HG03108 (cell line): ENCODE results near the gene ATAD3C.
"Not testable (repeated sequence)": the region's sequence is repeated elsewhere in the genome, so short reads cannot be mapped to it uniquely, and the experiment has no call there.

Experiments
- ATAC-seq: cut with Tn5 transposase; IDR thresholded peaks from one replicate; pipeline ENCODE4 v1.9.1; 2021; ENCODE audit warnings: moderate library complexity; ENCODE audit not compliant: unreplicated experiment

The ATAD3C gene

DNA sequence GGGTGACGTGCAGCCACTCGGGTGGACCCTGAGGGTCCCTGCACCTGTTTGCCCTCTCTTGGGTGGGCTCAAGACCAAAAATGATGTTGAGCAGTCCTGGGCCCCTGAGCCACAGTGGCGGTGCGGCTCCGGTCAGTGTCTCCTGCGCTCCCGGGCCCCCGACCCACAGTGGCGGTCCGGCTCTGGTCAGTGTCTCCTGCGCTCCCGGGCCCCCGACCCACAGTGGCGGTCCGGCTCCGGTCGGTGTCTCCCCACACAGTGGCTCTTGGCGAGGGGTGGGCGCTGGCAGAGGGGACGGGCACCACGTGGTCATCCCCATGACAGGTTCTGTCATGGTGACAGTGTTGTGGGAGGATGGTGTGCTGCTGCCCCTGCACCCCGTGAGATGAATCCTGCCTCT lies 44.8 kb downstream of the ATAD3C start:
- ATAC-seq, result not testable (repeated sequence)

DNA sequence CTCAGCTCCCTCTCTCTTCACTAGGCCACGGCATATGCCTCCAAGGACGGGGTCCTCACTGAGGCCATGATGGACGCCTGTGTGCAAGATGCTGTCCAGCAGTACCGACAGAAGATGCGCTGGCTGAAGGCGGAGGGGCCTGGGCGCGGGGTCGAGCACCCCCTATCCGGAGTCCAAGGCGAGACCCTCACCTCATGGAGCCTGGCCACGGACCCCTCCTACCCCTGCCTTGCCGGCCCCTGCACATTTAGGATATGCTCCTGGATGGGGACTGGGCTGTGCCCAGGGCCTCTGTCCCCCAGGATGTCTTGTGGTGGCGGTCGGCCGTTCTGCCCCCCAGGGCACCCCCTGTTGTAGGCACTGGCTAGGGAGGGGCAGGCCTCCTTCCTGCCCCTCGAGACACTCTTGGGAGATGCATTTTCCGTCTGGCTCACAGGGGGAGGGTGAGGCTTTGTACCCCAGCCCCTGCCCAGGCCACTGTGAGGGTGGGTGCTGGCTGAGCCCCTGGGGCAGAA lies 46.0 kb downstream of the ATAD3C start:
- ATAC-seq, result not testable (repeated sequence)

GRCh38 chr1:1504777-1505365 lies 55.4 kb downstream of the ATAD3C start:
- not testable (repeated sequence) for ATAC-seq

DNA sequence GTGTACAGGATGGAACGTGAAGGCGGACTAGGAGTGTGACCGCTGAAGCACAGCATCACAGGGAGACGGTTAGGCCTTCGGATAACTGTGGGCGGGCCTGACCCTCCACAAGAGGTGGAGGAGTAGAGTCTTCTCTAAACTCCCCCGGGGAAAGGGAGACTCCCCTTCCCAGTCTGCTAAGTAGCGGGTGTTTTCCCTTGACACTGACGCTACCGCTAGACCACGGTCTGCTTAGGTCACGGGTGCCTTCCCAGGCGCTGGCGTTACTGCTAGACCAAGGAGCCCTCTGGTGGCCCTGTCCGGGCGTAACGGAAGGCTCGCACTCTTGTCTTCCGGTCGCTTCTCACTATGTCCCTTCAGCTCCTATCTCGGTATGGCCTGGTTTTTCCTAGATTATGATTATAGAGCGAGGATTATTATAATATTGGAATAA lies 55.9 kb downstream of the ATAD3C start:
- not testable (repeated sequence) for ATAC-seq

GRCh38 chr1:1505801-1506200 lies 56.3 kb downstream of the ATAD3C start:
- not testable (repeated sequence) for ATAC-seq

DNA sequence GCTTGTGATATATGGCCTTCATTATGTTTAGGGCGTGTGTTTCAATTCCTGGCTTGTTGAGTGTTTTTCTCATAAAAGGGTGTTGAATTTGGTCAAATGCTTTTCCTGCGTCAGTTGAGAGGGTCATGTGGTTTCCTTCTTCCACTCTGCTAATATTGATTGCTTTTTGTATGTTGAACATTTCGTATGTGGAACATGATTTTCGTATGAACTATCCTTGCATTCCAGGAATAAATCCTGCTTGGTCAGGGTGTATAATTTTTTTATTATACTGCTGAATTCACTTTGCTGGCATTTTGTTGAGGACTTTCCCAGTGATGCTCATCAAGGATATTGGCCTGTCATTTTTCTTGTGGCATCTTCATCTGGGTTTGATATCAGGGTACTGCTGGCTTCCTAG lies 57.8 kb downstream of the ATAD3C start:
- no peak for ATAC-seq

GRCh38 chr1:1508775-1509464 lies 59.4 kb downstream of the ATAD3C start:
- ATAC-seq, result not testable (repeated sequence)

DNA sequence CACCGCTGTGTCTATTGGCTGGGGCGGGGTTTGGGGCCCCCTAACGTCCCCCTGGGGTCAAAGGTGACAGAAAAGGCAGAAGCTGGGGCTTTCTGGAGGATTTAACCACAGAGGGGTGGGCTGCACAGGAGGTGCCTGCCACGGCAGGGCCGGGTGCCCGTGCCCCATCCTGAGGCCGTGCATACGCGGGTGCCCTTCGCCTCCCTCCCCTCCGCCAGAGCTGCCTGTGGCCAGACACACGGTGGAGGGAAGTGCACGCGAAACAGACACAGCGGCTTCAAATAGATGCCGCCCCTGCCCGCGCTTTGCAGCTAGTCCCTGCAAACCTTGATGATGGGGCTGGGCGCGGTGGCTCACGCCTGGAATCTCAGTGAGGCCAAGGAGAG lies 60.0 kb downstream of the ATAD3C start:
- not testable (repeated sequence) for ATAC-seq

DNA sequence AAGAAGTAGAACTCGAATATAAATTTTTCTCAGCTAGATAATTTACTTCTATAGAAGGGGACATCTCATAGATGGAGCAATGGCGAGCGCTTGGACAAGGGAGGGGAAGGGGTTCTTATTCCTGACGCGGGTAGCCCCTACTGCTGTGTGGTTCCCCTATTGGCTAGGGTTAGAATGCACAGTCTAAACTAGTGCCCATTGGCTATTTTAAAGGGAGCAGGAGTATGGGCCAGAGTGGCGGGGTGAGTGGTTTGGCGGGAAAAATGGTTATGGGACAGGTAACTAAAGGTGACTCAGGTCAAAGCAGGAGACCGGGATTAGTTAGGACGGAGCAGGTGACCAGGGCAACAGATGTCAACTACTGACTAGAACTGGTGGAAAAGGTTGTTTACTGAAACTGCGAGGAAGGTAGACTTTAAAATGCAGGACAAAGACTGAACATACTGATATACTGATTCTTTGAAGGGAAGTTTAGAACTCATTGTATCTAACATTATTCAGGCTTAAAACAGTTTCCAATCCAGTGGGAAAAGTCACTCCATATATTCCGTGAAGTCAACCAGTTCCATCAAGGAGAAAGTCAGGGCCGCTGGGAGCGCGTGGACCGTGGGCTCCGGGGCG lies 61.5 kb downstream of the ATAD3C start:
- ATAC-seq, result no peak

DNA sequence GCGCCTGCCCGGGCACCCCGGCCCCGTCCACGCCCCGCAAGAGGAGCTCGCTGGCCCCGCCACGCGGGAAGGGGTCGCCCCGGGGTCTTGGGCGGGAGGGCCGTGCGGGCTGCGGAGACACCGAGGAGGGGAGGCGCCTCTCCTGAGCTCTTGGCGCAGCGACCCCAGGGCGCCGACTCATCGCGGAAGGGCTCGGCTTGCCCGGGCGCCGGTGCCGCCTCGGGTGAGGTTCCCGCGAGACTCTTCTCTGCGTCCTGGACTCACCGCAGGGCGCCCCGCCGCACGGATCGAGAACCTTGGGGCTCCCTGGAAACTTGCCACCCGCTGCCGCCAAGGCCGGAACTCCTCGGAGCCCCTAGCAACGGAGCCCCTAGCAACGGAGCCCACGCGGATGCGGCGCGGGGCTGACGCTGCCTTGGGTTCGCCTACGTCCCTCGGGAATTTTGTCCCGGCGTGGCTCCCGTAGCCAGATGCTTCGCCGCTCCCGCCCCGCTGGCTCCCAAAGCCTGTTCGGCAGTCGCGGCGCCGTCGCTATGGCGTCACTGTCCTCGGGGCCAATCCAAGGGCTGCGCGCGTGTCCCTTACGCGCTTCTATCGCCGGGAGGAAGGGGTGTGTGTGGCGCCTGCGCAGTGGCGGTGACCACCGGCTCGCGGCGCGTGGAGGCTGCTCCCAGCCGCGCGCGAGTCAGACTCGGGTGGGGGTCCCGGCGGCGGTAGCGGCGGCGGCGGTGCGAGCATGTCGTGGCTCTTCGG lies 62.2 kb downstream of the ATAD3C start, which contains the start of gene ATAD3A:
Gene ATAD3A (plus strand): TSS at position 630 of the 753 bp plus-strand sequence. CDS start 107 bp downstream, at position 737.
- peak; percentile 76 for ATAC-seq

DNA sequence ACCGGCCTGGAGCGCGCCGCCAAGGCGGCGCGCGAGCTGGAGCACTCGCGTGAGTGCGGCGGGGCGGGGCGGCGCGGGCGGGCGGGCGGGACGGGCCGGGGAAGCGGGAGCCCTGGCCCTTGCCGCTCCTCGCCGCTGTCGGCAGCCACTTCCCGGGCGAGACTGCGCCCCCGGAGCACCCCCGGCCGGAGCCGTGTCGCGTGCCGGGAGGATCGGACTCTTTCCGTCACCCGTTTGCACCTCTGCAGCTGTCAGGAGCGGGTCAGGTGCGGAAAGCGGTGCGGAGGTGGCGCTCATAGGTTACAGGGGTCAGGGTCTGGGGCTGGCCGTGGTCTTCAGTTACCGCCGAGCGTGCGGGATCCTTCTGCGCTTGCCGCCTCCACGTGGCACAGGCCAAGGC lies 62.9 kb downstream of the ATAD3C start:
- not testable (repeated sequence) for ATAC-seq

DNA sequence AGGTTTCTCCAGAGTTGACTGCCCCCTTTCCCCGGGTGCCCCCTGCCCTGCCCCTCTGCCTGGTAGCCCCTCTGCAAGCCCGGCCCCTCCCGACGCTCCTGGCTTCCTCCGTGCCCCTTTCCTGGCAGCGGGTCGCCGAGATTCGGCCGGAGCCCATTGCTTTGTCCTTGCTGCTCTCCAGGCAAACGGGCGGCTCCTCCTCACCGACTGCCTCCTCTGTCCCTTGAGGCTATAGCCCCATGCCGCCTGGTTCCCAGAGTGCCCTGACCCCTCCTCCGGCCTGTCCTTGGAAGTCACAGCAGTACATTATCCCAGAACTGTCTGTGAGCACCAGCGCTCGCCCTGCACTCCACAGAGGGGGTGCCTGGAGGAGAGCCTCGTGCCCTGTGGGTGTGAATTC lies 64.2 kb downstream of the ATAD3C start:
- ATAC-seq, result not testable (repeated sequence)

GRCh38 chr1:1514376-1514775 lies 64.9 kb downstream of the ATAD3C start:
- ATAC-seq, result not testable (repeated sequence)

- not testable (repeated sequence) for ATAC-seq
These were observed 67.4 kb downstream of the ATAD3C start for GRCh38 chr1:1516923-1517322.

DNA sequence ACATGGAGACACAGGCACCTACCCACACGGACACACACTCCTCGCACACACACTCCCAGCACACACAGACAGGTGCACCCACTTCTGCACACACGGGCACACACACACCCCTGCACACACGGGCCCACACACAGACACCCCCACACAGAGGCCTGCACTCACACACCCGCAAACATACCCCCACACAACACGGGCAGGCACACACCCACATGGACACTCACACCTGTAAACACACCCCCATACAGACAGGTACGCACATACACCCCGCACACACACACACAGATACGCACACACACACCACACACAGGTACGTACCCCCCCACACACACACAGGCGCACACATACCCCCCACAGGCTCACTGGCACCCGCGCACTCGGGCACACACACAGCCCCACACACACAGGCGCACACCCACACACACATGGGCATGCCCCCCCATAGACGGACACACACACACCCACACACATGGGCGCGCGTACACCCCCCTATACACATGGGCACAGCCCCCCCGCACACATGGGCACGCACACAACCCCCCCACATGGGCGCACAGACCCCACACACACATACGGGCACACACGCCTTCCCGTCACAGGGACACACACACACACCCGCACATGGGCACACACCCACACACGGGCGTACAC lies 68.6 kb downstream of the ATAD3C start:
- ATAC-seq, result no peak

DNA sequence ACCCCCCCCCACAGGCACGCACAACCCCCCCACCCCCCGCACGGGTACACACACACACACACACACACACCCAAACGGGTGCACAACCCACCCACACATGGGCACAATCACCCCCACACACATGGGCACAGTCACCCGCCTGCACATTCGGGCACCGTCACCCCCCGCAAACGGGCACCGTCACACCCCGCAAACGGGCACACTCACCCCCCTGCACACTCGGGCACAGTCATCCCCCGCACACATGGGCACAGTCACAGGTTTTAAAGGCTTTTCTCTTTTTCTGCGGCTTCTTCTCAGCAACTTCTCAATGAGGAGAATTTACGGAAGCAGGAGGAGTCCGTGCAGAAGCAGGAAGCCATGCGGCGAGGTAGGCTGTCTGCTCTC lies 69.1 kb downstream of the ATAD3C start:
- not testable (repeated sequence) for ATAC-seq
